Subcutaneous abdominal adipose tissue (tissue), 5 donors: ENCODE results near the gene CYP2W1.

Source experiments
- H3K27ac ChIP-seq: one replicate; pipeline ENCODE4 v1.7.0; 2013; ENCODE audit warnings: low read depth, mild to moderate bottlenecking, inconsistent platforms, low read length, moderate library complexity
- H3K27me3 ChIP-seq, 5 donors: one replicate each; pipeline ENCODE4 v1.7.0; 2013; ENCODE audit warnings: low read length in 5 of 5, inconsistent platforms in 1 of 5; ENCODE audit not compliant: control insufficient read depth in 5 of 5, insufficient read depth in 4 of 5
- H3K36me3 ChIP-seq, 5 donors: one replicate each; pipeline ENCODE4 v1.7.0; 2013; ENCODE audit warnings: low read length in 5 of 5; ENCODE audit not compliant: control insufficient read depth in 5 of 5, insufficient read depth in 5 of 5
- H3K4me1 ChIP-seq, 5 donors: one replicate each; pipeline ENCODE4 v1.7.0; 2013; ENCODE audit warnings: low read length in 5 of 5, mild to moderate bottlenecking in 3 of 5, moderate library complexity in 1 of 5; ENCODE audit not compliant: control insufficient read depth in 5 of 5, insufficient read depth in 5 of 5
- H3K4me3 ChIP-seq, 5 donors: one replicate each; pipeline ENCODE4 v1.7.0; 2013; ENCODE audit warnings: low read length in 5 of 5, low read depth in 1 of 5
- H3K9ac ChIP-seq, 5 donors: one replicate each; pipeline ENCODE4 v1.7.0; 2013; ENCODE audit warnings: low read length in 5 of 5, mild to moderate bottlenecking in 4 of 5, moderate library complexity in 3 of 5
- H3K9me3 ChIP-seq, 5 donors: one replicate each; pipeline ENCODE4 v1.7.0; 2013; ENCODE audit warnings: low read length in 5 of 5; ENCODE audit not compliant: control insufficient read depth in 5 of 5
- donor health status: healthy.
- donor health status: healthy.
- donor health status: healthy.
- donor health status: healthy.
- donor health status: healthy.

The CYP2W1 gene

GRCh38 chr7:990933-991728, 8.2 kb downstream of the CYP2W1 start:
- peaks cover 0 to 5% (median 0%) of the 10 kb centered on the region in 5 donors for H3K36me3 ChIP-seq
- no peak overlapping the region for H3K4me3 ChIP-seq
- H3K9ac ChIP-seq: no peak overlapping the region
- H3K4me1 ChIP-seq: peaks cover 0 to 11% (median 9%) of the 10 kb centered on the region in 5 donors
- no peaks in the 10 kb centered on the region for H3K9me3 ChIP-seq
- peaks cover 35 to 49% (median 43%) of the 10 kb centered on the region in 5 donors for H3K27me3 ChIP-seq
- H3K27ac ChIP-seq: no peak overlapping the region

- H3K27me3 ChIP-seq: peaks cover 27 to 41% (median 34%) of the 10 kb centered on the region in 5 donors
- H3K9ac ChIP-seq: no peak overlapping the region
- H3K4me1 ChIP-seq: peaks cover 0 to 13% (median 9%) of the 10 kb centered on the region in 5 donors
- no peak overlapping the region for H3K4me3 ChIP-seq
- peaks cover 0 to 13% (median 3%) of the 10 kb centered on the region in 5 donors for H3K36me3 ChIP-seq
- H3K27ac ChIP-seq: no peak overlapping the region
- no peaks in the 10 kb centered on the region for H3K9me3 ChIP-seq
These were observed 9.0 kb downstream of the CYP2W1 start for GRCh38 chr7:991729-992656.

GRCh38 chr7:992709-993607, 10.0 kb downstream of the CYP2W1 start:
- peaks cover 19 to 31% (median 25%) of the 10 kb centered on the region in 5 donors for H3K27me3 ChIP-seq
- H3K9ac ChIP-seq: no peak overlapping the region
- no peak overlapping the region for H3K4me3 ChIP-seq
- no peak overlapping the region for H3K27ac ChIP-seq
- H3K9me3 ChIP-seq: no peaks in the 10 kb centered on the region
- H3K4me1 ChIP-seq: peaks cover 0 to 13% (median 9%) of the 10 kb centered on the region in 5 donors
- H3K36me3 ChIP-seq: peaks cover 0 to 21% (median 3%) of the 10 kb centered on the region in 5 donors

GRCh38 chr7:994592-995308, 11.8 kb downstream of the CYP2W1 start:
- peaks cover 0 to 31% (median 10%) of the 10 kb centered on the region in 5 donors for H3K36me3 ChIP-seq
- no peak overlapping the region for H3K9ac ChIP-seq
- no peaks in the 10 kb centered on the region for H3K9me3 ChIP-seq
- no peak overlapping the region for H3K4me3 ChIP-seq
- peaks cover 9 to 20% (median 15%) of the 10 kb centered on the region in 5 donors for H3K27me3 ChIP-seq
- H3K27ac ChIP-seq: no peak overlapping the region
- H3K4me1 ChIP-seq: peaks cover 0 to 13% (median 6%) of the 10 kb centered on the region in 5 donors

- H3K27me3 ChIP-seq: peaks cover 6 to 16% (median 15%) of the 10 kb centered on the region in 5 donors
- H3K36me3 ChIP-seq: peaks cover 0 to 34% (median 13%) of the 10 kb centered on the region in 5 donors
- no peak overlapping the region for H3K4me3 ChIP-seq
- no peak overlapping the region for H3K27ac ChIP-seq
- no peaks in the 10 kb centered on the region for H3K9me3 ChIP-seq
- peaks cover 0 to 13% (median 6%) of the 10 kb centered on the region in 5 donors for H3K4me1 ChIP-seq
- no peak overlapping the region for H3K9ac ChIP-seq
These were observed 12.6 kb downstream of the CYP2W1 start for GRCh38 chr7:995571-995970.

GRCh38 chr7:996079-996872, 13.3 kb downstream of the CYP2W1 start:
- H3K27me3 ChIP-seq: peaks cover 6 to 13% (median 12%) of the 10 kb centered on the region in 5 donors
- H3K27ac ChIP-seq: no peak overlapping the region
- H3K4me3 ChIP-seq: no peak overlapping the region
- peaks cover 0 to 13% (median 6%) of the 10 kb centered on the region in 5 donors for H3K4me1 ChIP-seq
- no peaks in the 10 kb centered on the region for H3K9me3 ChIP-seq
- no peak overlapping the region for H3K9ac ChIP-seq
- H3K36me3 ChIP-seq: peaks cover 0 to 34% (median 13%) of the 10 kb centered on the region in 5 donors

- Histone ChIP-seq H3K27me3 (peaks cover 0 to 2% (median 0%) of the 10 kb centered on the region in 5 donors), H3K36me3 (peaks cover 0 to 34% (median 13%) of the 10 kb centered on the region in 5 donors), H3K27ac (no peak overlapping the region), H3K4me3 (no peak overlapping the region), H3K9me3 (no peaks in the 10 kb centered on the region), H3K9ac (no peak overlapping the region), H3K4me1 (peaks cover 0 to 13% (median 6%) of the 10 kb centered on the region in 5 donors)
These were observed 14.7 kb downstream of the CYP2W1 start for GRCh38 chr7:997404-998395.
